GM12872 (cell line): ENCODE measurements around the gene TMEM17.

Experiments
- CTCF ChIP-seq: IDR thresholded peaks from 3 replicates; pipeline ENCODE4 v1.5.1; 2011; ENCODE audit warnings: low read depth, mild to moderate bottlenecking, low read length, moderate library complexity; ENCODE audit not compliant: insufficient read depth

Gene TMEM17

DNA sequence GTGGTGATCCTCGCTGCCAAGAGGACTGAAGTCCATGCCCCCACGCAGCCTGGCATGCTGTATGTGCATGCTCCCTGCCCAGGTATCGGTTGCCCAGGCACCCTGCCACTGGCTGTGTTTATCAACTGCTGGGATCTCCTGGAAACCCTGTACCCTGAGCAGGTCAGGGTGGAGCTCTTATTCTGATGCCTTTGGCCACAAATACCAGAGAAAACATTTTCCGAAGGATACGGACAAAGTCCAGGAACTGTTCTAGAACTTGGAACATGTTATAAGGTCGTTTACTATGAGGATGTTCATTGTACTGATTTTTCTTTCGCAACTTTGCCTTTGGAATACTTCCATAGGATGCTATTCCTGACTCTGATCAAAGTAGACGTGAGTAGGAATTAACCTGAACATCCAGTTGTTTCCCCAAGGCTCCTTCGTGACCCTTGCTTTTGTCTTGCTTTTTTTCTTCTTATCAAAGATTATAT lies 55.2 kb downstream of the TMEM17 start:
- no peak for TF ChIP-seq CTCF
